NCI-H1092 treated with DMSO at 0.1 percent for 48 hours (cell line): ENCODE data around the gene NGDN.
"Not testable (repeated sequence)": the region's sequence is repeated elsewhere in the genome, so short reads cannot be mapped to it uniquely, and the experiment has no call there.

Experiments
- DNase-seq: peaks from one replicate; lab custom pipeline; 2025; lab: John Stamatoyannopoulos, UW

The NGDN gene

GRCh38 chr14:23438101-23438971 is 31.2 kb upstream of the NGDN start:
- DNase-seq: no peak

GRCh38 chr14:23439107-23439835 is 30.2 kb upstream of the NGDN start:
- DNase-seq: no peak

GRCh38 chr14:23441076-23441475 is 28.4 kb upstream of the NGDN start:
- no peak for DNase-seq

- DNase-seq: no peak
These were observed 26.7 kb upstream of the NGDN start for GRCh38 chr14:23442721-23443356.

GRCh38 chr14:23443411-23443812 is 26.1 kb upstream of the NGDN start:
- DNase-seq: no peak

- no peak for DNase-seq
These were observed 25.6 kb upstream of the NGDN start for GRCh38 chr14:23443881-23444280.

- DNase-seq: no peak
These were observed 25.2 kb upstream of the NGDN start for GRCh38 chr14:23444314-23444713.

GRCh38 chr14:23445773-23446172 is 23.7 kb upstream of the NGDN start:
- no peak for DNase-seq

GRCh38 chr14:23446291-23446851 is 23.1 kb upstream of the NGDN start:
- no peak for DNase-seq

GRCh38 chr14:23447361-23448350 is 21.8 kb upstream of the NGDN start:
- no peak for DNase-seq

GRCh38 chr14:23449314-23449713 is 20.2 kb upstream of the NGDN start:
- DNase-seq: no peak

GRCh38 chr14:23450379-23450778 is 19.1 kb upstream of the NGDN start:
- DNase-seq: no peak

- no peak for DNase-seq
These were observed 17.3 kb upstream of the NGDN start for GRCh38 chr14:23452237-23452636.

- no peak for DNase-seq
These were observed 15.1 kb upstream of the NGDN start for GRCh38 chr14:23454445-23454856.

GRCh38 chr14:23456883-23457586 is 12.5 kb upstream of the NGDN start:
- not testable (repeated sequence) for DNase-seq

- DNase-seq: no peak
These were observed 11.7 kb upstream of the NGDN start for GRCh38 chr14:23457587-23458445.

- no peak for DNase-seq
These were observed 8.5 kb upstream of the NGDN start for GRCh38 chr14:23460960-23461359.

- DNase-seq: no peak
These were observed 4.8 kb upstream of the NGDN start for GRCh38 chr14:23464700-23465099.

GRCh38 chr14:23465261-23465660 is 4.2 kb upstream of the NGDN start:
- no peak for DNase-seq

GRCh38 chr14:23468704-23469126 is 788 bp upstream of the NGDN start:
- no peak for DNase-seq
